GM19035 (cell line): ENCODE data around the gene ADAMTSL2.

Experiments used
- ATAC-seq: cut with Tn5 transposase; IDR thresholded peaks from one replicate; pipeline ENCODE4 v1.9.1; 2021; ENCODE audit not compliant: unreplicated experiment

The ADAMTSL2 gene

DNA sequence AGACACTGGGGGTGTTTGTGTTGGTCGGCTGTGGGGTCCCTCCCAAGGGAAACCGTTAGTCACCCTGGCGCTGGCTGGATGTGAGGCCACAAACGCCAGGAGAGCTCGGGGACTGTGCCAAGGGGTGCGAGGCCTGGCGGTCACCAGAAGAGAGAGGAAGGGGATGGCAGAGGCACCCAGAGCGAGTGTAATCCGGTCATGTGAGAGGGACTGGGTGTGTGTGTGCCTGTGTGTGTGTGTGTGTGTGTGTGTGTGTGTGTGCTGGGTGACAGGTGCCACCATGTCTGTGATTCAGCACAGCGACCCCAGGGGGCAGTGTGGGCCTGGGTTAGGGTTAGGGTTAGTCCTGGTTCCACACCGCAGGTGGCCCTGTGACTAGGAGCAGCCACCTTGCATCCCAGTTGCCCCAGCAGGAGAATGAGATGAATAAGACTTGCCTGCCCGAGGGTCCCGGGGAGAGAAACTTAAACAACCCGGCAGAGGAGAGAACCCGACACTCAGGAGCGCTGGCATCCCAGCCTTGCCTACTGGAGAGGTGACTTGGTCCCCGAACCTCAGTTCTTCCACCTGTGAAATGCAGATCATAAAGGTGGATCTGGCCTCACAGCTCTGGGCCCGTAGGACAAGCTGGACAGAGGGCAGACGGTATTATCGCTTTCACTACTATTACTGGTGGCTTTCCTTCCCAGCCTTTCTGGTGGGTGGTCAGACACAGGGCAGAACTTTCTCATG lies 1.4 kb upstream of the ADAMTSL2 start:
- no peak for ATAC-seq

DNA sequence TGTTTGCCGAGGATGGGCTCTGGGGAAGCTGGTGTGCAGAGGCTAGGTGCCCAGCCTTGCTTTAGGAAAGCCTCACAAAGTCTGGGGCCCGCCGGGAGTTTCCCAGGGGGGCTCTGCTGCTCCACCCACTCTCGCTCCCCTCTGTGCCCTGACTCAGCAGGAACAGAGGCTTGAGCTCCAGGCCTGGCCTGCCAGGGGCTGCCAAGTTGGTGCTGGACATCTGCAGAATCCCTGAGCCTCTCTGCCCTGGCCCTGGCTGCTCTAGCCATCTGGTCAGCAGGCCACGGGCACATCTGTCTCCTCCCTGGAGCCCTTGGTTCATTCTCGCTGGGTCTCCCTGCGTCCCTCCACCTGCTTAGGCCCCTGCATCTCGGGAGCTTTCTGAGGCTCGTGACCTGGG lies 647 bp upstream of the ADAMTSL2 start:
- ATAC-seq, result no peak

DNA sequence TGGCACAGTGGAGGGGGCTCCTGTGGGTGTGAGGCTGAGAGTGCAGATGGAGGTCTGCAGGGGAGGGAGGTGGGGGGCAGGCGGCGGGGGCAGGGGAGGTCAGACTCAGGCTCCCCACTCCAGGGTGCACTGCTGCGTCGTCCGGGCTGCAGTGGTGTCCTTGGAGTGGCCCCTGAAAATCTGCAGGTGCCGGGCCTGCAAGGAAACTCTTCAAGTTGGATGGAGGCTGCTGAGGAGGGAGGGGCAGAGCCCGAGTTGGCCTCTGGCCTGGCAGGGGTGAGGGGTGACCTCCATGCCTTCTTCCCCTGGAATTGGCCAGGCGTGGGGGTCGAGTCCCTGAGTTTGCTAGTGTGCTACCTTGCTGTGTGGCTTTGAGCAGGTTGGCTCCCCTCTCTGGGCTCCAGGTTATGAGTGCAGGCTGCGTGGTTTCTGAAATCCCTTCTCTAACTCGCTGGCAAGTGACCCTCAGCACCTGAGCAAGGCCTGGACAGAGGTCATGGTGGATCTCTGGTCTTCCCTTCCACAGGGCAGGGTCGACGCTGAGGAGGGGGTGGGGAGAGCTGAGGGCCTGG lies 888 bp downstream of the ADAMTSL2 start:
- no peak for ATAC-seq

DNA sequence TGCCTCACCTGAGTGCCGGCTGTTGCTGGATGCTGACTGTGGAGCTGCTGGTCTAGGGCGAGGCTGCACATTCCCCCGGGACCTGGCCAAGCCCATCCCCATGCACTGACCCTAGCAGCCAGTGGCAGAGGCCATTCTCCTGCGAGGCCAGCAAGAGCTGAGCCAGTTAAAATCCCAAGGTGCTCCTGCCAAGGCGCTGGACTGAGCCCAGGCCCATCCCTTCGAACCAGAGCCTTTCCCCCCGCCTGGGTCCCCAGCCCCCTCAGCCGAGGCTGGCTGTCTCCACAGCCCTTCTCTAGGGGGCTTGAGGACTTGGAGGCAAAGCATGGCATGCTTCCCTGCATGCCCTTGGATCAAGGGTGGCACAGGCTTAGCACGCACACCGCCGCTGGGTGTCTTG lies 1.6 kb downstream of the ADAMTSL2 start:
- no peak for ATAC-seq

DNA sequence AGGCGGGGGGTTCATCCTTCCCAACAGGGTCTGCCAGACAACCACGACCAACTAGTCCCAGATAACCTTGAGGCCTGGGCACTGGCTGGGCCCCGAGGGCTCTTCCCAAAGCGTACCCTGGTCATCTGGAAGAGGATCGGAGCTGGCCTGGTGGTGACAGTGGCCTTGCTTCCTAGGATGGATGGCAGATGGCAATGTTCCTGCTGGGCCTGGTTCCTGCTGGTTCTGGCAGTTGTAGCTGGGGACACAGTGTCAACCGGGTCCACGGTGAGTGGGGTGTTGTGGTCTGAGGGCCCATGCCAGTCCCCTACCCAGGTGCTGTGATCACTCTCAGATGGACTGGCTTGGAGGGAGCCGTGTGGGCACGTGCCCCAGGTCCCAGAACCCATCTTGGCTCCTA lies 2.0 kb downstream of the ADAMTSL2 start:
- no peak for ATAC-seq

DNA sequence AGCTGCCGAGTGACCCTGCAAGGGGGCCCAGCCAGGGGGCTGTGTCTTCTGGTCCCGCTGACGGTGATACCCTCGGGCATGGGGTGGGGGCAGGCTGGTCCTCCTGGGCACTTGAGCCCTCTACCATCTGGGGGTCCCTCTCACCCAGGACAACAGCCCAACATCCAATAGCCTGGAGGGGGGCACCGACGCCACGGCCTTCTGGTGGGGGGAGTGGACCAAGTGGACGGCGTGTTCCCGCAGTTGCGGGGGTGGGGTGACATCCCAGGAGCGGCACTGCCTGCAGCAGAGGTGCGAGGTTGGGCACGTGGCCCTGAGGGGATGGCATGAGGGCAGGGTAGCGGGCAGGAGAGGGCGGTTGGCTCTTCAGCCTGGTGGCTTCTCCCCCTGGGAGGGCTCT lies 2.8 kb downstream of the ADAMTSL2 start:
- no peak for ATAC-seq

DNA sequence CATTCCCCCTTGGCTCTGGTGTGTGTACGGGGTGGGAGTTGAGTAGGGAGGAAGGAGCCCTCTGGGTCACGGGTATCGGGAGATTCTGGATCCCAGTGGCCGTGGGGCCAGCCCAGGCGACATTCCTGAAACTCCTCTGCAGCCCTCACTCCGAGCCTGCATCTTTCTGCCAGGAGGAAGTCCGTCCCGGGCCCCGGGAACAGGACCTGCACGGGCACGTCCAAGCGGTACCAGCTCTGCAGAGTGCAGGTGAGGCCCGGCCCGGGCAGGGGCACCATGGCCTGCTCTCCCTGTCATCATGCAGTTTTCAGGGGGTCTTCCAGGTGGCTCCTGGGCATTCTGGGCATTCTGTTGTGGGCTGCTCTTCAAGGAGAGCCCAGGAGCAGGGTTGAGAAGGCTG lies 3.7 kb downstream of the ADAMTSL2 start:
- no peak for ATAC-seq

DNA sequence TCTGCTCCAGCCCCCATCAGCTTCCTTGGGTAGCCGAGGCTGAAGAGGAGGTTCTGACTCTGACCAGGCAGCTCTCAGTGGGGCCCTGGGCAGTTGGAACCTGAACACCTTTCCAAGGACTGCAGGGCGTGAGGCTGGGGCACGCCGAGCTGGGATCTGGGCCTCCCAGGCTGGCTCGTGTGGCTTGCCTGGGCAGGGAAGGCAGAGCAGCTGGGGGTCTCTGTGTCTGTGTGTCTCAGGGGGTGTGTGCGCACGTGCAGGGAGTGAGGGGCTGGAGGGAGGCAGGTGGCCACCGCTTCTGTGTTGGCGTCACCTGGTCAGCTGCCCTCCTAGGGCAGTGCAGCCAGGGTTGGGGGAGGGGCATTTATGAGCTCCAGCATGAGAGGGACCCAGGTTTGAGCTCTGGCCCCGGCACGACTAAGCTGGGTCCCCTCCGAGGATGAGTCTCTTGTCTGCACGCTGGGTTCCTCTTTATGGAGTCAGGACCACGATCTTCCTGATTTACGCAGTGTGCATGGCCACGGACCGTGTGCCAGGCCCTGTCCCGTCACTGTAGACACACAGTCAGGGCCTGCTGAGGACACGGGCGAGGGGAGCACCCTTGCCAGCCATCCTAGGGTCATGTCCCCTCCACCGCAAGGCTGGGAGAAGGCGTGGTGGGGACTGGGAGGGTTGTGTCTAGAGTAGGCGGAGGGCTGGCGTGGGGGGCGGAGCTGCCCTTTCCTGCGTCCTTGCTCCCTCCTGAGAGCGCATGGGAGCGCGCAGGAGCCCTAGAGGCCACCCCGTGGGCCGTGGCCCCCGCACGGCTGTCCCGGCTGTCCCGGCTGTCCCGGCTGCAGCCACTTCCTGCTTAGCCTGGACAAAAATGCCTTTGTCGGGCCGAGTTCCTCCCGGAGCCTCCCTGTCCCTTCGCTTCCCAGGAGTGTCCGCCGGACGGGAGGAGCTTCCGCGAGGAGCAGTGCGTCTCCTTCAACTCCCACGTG lies 4.6 kb downstream of the ADAMTSL2 start:
- no peak for ATAC-seq

DNA sequence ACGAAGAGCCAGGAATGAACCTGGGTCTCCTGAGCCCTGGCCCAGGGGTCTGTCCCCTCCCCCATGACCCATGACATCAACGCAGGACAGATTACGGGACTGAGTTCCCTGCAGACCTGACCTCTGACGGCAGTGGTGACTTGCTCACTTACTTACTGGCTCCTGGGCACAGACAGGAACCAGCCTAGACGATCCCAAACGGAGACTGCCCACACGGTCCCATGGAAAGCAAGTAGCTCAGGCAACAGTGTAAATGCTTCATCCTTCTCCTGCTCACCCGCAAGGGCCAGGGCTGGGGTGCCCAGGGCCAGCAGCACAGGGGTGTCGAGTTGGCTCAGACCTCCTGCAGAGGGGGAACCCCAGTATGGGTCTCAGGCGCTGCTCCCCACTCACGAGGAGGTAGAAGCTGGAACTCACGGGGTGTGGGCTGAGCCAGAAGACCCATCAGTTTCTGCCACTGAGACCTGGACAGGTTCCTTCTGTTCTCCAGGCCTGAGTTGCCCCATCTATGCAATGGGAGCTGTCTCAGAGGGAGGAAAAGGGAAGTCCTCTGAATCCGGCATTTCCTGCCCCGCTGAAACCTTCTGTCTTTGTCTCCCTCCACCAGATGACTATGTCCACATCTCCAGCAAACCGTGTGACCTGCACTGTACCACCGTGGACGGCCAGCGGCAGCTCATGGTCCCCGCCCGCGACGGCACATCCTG lies 5.6 kb downstream of the ADAMTSL2 start:
- ATAC-seq, result no peak

DNA sequence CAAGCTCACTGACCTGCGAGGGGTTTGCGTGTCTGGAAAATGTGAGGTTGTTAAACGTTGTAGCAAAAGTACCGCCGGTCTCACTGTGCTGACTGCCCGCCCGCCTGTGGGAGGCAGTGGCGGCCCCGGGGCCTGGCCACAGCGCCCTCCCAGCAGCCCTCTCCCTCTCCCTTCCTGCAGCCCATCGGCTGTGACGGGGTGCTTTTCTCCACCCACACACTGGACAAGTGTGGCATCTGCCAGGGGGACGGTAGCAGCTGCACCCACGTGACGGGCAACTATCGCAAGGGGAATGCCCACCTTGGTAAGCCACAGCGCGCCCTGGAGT lies 6.2 kb downstream of the ADAMTSL2 start:
- no peak for ATAC-seq

DNA sequence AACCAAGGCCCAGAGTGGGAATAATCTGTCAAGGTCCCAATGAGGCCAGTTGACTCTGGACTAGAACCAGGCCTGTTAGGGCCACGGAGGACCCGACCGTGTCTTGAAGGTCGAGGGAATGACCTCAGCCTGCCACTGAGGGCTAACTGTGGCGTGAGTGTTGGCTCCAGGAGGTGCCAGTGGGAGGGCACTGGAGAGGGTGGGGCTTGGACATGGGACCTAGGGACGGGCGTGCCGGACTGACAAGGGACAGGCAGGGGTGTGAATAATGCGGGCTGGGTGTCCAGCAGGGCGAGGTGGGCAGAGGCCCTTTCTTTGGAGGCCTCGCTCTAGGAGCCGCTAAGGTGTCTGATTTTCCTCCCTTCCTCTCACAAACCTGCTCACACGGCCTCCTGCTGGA lies 7.5 kb downstream of the ADAMTSL2 start:
- no peak for ATAC-seq

DNA sequence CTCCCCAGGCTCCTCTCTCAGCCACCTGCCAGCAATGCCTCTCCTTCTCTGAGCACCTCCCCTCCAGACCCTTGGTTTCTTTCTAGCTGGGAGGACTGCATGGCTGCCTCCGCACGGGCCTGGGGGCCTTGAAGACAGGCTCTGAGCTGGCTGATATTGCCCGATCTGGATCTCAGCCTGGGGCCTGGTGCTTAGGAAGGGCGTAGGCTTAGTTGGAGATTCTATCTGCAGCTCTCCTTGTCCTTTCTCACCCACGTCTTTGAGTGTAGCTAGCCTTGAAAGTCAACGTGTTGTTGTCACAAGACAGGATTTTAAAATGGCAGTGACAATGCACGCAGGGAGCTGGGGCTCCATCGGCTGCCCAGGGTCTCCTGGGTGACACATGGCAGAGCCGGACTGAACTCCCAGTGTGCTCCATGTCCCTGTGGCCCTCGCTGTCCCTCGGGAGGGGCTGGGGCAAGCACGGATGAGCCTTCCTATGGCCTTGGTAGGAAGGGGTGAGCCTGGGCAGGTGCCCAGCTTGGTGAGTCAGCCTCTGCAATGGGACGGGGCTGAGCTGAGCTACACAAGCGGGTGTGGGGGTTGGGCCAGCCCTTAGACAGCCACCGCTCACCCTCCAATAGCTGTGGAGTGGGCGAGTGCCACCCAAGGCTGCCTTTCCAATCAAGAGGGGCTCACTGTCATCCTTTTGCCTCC lies 9.4 kb downstream of the ADAMTSL2 start:
- no peak for ATAC-seq

DNA sequence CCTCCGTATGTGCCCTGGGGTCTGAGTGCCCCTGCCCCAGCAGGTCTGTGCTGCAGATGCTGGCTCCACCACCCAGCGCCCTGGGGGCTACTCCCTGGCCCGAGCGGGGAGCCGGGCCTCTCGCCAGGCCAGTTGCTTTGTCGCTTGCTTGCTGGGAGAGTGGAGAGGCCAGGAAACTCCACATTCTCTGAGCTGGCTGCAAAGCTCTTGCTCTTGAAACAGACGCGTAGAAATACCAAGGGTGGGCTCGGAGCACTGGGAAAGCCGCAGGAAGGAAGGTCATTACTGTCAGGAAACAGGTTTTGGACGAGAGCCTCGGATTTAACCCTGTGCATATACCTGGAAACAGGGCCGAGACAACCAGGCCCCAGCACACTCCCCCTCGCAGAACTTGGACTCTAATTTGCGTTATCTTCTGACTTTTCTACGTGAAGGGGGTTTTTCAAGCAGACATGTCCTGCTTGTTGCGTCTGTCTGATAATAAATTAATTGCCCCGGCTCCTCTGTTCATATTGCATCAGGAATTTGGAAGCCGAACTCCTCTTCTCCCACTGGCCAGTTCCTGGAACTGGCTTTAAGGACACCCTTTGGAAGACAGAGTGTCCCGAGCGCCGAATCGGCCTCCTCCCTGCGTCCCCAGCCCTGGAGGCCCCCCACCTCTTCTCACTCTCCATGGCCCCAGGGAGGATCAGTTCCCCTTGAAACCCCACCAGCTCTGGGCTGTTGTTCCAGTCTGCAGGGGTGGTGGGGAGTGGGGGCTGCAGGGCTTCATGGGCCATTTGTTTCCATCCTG lies 11.2 kb downstream of the ADAMTSL2 start:
- ATAC-seq, result no peak

DNA sequence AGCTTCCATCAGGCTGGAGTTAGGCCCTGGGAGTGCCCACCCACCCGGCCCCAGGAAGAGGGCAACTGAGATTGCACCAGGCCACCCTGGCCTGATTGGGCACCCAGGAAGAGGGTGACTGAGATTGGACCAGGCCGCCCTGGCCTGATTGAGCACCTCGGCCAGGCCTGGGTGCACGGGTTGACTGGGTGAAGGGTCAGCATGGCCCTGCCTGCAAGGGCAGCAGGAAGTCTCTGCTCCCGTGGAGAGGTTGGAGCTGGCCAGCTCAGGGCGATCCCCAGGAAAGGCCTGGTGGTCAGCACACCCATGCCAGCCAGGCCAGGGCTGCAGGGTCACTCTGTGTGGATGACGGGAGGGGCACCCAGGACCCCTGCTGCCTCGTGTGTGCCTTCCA lies 11.8 kb downstream of the ADAMTSL2 start:
- no peak for ATAC-seq

DNA sequence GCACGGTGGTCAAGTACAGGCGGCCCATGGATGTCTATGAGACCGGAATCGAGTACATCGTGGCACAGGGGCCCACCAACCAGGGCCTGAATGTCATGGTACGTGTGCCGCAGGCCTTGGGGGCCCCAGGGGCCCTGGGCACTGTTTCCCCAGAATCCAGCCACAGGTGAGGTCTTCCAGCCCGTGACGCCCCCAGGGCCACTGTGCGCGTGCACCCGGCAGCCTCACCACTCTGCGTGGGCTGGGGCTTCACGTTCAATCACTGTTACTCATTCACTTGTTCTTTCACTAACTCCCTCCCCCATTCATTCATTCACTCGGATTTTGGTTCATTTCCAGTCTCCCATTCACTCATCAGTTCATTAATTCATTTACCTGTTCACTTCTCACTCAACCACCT lies 12.6 kb downstream of the ADAMTSL2 start:
- no peak for ATAC-seq

DNA sequence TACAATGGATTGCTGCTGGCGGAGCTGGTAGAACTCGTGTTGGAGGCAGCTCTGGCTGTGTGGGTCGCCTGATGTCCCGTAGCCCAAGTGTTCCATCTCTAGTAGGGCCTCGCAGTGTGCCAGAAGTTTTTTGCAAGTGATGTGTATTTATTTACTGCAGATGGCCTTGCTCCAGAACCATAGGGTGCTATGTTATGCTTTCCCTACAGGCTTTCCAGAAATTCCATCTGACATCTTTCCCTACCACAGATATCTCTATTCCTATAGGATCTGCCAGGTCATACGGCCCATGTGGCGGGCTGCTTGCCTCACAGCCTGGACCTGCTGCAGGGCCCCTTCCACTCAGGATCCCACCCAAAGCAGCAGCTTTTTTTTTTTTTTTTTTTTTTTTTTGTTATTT lies 16.9 kb downstream of the ADAMTSL2 start:
- ATAC-seq, result no peak

DNA sequence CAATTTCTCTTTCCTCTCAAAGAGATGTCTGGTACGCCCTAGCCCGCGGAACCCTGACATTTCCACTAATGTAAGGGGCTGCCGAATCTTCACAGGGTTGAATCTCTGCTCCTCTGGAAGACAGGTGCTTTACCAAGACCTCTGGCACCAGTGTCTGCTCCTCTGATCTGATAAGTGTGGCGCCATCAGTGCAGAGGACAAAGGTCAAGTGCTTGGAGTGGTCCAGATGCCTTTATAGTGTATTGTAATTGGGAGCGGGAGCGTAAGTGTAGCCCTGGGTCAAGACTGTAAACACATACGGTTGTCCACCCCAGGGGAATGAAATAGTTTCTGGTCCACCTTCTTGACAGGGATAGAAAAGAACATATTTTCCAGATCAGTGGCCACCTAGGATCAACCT lies 17.7 kb downstream of the ADAMTSL2 start:
- no peak for ATAC-seq

DNA sequence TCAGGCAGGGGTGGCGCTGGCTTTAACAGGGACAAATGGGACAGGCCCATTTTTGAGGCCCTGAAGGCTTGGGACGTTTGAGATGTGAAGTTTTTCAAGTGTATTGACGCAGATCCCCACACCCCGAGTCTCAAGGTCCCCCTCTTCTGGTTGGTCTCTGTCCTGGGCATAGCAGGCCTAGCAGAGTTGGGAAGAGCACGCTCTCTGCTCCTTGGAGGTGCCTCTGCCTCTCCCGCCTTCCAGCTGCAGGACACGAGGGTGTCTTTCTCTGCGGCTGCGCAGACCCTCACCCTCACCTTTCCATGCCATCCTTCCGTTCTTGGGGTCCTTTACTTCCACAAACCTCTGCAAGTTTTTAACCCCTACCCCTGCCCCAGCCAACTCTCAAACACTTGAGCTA lies 18.6 kb downstream of the ADAMTSL2 start:
- no peak for ATAC-seq

DNA sequence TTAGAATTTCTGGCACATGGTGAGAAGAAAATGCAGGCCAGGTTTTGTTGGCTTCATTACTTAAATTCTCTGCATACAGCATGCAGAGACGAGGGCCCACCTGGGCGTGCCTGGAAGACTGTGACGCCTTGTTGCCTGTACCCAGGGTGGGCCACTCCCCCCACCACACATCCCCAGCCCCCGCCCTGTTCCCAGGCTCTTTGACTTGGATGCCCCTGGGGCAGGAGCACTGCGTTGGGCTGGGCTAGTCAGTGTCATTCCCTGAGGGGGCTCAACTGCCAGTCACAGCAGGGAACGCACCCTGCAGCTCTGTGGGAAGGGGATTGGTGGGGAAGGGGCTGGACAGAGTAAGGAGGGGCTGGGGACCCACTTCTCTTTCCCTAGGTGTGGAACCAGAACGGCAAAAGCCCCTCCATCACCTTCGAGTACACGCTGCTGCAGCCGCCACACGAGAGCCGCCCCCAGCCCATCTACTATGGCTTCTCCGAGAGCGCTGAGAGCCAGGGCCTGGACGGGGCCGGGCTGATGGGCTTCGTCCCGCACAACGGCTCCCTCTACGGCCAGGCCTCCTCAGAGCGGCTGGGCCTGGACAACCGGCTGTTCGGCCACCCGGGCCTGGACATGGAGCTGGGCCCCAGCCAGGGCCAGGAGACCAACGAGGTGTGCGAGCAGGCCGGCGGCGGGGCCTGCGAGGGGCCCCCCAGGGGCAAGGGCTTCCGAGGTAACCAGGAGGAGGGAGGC lies 19.6 kb downstream of the ADAMTSL2 start:
- ATAC-seq, result no peak
